ENCODE results near the gene POLDIP2.

POLDIP2 gene

DNA sequence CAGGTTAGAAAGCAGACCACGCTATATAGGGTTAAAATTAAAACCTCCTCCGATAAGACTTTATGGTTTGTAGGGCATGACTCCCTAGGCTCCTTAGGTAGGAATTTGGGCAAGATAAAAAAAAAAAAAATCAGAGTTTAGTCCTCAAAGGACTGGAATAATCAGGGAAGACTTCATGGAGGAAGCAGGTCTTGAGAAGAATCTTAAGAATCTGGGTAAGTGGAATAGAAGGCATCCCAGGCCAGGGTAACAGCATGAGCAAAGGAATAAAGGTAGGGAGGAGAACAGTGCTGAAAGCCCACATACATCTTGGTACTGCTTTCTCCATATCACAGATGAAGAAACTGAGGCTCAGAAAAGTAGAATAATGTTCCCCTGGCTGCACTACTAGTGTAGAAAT lies 33.2 kb upstream of the POLDIP2 start:
- no peak for DNase-seq (ENCODE audit: low read depth in 2 of 2)

DNA sequence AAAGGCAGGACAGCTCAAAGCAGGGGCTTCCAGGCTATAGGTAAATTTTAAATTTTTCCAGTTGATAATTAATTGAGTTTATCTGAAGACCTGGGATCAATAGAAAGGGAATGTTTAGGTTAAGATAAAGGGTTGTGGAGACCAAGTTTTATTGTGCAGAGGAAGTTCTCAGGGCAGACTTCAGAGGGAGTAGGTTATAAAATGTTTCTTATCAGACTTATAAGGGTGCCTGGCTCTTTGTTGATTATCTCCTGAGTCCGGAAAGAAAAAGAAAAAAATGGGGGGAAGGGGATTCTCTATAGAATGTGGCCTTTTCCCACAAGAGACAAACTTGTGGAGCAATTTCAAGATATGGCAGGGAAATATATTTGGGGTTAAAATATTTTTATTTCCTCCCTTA lies 32.8 kb upstream of the POLDIP2 start:
- DNase-seq (ENCODE audit: low read depth in 2 of 2) = no peak

DNA sequence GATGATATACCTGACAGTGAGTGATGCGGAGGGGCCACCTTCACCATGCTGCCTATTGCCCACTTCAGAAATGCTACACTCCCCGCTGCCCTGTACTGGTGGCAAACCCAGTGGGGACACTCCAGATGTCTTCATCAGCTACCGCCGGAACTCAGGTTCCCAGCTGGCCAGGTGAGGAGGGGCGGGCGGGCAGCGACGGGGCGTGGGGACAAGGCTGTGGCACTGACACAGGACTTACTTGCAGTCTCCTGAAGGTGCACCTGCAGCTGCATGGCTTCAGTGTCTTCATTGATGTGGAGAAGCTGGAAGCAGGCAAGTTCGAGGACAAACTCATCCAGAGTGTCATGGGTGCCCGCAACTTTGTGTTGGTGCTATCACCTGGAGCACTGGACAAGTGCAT lies 30.8 kb upstream of the POLDIP2 start:
- no peak for DNase-seq (ENCODE audit: low read depth in 2 of 2)

DNA sequence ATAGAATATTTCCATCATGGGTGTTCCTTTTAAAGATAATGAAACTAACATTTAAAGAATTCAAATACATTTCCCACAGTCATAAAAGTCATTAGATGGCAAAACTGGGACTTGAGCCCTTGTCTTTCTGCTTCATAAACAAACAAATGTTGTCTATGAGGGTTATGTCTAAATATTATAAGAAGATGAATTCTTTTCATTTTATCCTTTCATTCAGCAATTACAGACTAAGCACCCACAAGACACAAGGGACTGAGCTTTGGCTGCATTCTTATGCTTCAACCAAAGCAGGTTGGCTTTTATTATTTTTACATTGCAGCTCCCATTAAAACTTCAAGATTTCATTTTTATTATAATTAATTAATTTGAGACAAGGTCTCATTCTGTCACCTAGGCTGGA lies 29.1 kb upstream of the POLDIP2 start:
- DNase-seq (ENCODE audit: low read depth in 2 of 2) = no peak

DNA sequence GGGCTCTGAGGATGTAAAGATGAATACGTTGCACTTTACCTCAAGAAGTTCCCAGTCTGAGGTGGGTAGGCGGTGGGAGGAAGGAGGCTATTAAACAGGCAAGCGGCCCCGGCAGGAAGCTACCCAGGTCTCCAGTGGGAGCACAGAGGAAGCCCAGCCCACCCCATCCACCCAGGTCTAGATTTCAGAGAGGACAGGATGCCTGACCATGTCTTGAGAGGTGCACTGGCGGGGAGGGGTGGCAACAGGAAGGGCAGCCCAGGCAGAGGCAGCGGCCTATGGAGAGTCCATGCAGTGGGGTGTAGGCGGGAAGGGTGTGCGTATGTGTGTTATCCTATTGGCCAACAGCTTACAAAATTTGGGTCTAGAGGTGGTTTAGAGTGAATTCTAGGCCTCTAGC lies 28.1 kb upstream of the POLDIP2 start:
- DNase-seq (ENCODE audit: low read depth in 2 of 2) = no peak

DNA sequence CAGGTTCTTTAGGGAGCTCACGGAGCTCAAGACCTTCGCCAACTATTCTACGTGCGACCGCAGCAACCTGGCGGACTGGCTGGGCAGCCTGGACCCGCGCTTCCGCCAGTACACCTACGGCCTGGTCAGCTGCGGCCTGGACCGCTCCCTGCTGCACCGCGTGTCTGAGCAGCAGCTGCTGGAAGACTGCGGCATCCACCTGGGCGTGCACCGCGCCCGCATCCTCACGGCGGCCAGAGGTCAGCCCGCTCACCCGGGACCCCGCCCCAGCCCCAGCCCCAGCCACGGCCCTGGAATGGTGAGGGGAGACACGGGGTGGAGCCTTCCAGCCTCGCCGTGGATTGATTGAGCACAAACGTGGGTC lies 27.7 kb upstream of the POLDIP2 start:
- no peak for DNase-seq (ENCODE audit: low read depth in 2 of 2)

DNA sequence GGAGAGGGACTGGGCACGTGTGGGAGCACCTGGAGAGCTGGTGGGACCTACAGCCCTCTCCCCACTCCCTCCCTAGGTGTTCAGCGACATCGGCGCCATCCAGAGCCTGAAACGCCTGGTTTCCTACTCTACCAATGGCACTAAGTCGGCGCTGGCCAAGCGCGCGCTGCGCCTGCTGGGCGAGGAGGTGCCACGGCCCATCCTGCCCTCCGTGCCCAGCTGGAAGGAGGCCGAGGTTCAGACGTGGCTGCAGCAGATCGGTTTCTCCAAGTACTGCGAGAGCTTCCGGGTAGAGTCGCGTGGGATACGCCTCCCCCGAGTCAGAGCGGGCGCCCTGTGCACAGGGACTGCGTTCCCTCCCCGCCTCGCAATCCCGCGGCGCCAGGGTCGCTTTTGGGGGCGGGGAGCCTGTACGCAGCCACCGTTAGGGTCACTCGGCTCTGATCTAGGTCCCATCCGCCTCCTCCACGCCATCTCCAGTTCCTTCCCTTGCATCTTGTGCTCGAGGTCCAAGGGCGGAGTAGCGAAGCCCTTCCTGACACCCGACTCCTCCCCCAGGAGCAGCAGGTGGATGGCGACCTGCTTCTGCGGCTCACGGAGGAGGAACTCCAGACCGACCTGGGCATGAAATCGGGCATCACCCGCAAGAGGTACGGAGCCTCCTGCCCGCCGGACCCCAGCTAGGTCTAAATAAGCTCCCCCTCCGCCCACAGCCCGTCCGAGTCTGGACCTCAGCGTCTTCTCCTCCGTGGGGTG lies 27.1 kb upstream of the POLDIP2 start:
- DNase-seq (ENCODE audit: low read depth in 2 of 2) = peak; percentile 24 to 55

DNA sequence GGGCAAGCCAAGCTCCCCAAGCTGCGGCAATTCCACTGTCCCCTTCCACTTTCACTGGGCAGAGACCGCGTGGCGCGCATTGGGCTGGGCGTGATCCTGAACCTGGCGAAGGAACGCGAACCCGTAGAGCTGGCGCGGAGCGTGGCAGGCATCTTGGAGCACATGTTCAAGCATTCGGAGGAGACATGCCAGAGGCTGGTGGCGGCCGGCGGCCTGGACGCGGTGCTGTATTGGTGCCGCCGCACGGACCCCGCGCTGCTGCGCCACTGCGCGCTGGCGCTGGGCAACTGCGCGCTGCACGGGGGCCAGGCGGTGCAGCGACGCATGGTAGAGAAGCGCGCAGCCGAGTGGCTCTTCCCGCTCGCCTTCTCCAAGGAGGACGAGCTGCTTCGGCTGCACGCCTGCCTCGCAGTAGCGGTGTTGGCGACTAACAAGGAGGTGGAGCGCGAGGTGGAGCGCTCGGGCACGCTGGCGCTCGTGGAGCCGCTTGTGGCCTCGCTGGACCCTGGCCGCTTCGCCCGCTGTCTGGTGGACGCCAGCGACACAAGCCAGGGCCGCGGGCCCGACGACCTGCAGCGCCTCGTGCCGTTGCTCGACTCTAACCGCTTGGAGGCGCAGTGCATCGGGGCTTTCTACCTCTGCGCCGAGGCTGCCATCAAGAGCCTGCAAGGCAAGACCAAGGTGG lies 24.0 kb upstream of the POLDIP2 start:
- DNase-seq (ENCODE audit: low read depth in 2 of 2) = no peak

DNA sequence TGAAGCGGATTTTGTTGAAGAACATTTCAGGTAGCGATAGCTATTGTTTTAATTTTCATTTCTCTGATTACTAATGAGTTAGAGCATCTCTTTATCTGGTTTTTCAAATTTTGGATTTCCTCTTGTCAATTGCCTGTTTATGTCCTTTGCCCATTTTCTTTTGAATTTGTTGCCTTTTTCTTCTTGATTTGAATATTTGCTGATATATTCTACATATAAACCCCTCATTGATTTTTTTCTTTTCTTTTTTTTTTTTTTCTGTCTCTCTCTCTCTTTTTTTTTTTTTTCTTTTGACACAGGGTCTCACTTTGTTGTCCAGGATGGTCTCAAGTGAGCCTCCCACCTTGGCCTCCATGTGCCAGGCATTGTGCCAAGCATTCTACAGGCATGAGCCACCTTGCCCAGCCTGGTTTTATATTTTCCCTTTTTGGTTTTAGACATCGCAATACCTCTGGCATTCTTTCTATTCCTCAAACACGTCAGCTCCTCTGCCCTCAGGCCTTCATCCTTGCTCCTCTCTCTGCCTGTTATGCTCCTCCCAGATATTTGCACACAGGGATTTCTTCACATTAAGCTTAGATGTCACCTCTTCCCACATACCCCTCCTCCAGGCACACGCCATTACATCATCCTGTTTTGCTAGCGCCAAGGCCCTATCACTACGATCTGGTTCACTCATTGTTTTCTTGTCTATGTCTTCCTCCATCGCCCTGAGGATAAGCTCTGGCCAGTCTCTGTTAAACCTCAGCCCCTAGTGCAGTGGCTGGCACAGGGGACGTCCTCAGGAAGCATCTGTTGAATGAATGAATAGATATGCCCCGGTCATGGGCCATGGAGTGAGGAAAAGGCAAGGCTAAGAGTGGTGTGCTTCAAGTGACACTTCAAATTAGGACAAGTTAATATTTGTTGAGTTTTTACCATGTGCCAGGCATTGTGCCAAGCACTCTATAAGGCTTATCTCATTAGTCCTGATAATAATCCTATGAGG lies 22.8 kb upstream of the POLDIP2 start:
- DNase-seq (ENCODE audit: low read depth in 2 of 2) = no peak

DNA sequence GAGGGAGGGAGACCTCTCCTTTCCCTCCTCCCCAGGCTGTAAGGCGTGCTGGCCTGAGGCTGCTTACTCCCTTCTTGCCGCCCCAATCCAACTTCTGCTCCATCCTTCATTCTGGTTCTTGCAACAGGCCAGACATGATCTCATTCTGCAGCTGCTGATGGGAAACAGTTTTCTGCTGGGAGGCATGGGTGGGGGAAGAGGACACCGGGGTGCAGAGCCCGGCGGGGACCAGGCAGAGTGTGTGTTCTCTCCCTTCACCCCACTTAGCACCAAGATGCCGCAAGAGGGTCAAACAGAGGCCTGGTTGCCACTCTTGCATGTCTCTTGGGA lies 15.6 kb upstream of the POLDIP2 start:
- no peak for DNase-seq (ENCODE audit: low read depth in 2 of 2)

DNA sequence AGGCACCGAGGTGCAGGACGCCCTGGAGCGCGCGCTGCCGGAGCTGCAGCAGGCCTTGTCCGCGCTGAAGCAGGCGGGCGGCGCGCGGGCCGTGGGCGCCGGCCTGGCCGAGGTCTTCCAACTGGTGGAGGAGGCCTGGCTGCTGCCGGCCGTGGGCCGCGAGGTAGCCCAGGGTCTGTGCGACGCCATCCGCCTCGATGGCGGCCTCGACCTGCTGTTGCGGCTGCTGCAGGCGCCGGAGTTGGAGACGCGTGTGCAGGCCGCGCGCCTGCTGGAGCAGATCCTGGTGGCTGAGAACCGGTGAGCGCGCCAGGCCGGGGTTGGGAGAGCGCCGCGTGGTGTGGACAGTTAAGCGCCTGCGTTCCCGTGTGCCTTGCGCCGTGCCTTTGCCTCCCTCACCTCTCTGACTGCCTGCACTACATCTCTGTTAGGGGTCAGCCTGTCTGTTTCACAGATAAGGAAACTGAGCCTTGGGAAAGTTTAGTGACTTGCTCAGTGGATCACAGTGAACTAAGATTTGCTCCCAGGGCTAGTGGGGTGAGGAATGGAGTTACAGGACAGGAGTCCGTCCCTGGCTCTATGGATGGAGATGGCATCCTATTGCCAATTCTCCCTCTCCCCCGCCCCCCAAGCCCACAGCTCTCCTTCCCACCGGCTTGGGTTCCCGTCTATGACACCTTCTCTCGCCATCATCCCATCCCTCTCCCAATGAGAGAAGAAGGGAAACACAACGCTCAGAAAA lies 15.0 kb upstream of the POLDIP2 start:
- no peak for DNase-seq (ENCODE audit: low read depth in 2 of 2)

DNA sequence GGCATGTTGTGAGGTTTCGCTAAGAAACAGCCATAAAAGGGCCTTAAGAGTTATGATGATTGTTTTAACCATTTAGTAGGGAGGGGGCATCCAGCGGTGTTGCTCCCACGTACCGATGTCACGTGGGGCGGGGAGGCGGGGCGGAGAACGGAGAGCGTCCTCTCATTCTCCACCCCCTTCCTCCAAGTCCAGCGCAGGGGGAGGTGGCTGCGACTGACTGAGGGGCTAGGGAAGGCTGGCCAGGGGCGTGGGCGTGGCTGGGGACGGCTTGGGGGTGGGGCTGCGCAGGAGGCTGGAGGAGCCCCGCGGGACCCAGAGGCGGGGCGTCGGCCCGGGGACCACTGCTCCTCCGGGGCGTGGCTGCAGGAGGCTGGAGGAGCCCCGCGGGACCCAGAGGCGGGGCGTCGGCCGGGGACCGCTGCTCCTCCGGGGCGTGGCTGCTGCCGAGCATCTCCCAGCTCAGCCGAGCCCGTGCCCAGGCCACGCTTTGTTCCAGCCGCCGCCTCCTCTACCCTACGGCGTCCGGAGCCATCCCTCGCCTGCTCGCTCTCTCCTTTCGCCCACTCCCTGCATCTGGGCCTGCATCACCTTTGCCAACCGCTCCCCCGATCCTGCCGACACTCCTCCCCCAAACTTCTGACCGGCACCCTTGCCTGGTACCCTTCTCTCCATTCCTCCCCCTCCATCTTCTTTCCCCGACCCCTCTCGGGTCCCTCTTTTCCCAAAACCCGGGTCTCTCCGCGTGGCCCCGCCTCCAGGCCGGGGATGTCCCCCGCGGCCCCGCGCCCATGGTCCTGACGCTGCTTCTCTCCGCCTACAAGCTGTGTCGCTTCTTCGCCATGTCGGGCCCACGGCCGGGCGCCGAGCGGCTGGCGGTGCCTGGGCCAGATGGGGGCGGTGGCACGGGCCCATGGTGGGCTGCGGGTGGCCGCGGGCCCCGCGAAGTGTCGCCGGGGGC lies 14.2 kb upstream of the POLDIP2 start, which contains the start of gene SARM1:
TSS of gene SARM1 (plus strand) at position 450 of the 958 bp plus-strand sequence. CDS start at position 789, 339 bp downstream.
- DNase-seq (ENCODE audit: low read depth in 2 of 2) = peak; percentile 65 to 78

DNA sequence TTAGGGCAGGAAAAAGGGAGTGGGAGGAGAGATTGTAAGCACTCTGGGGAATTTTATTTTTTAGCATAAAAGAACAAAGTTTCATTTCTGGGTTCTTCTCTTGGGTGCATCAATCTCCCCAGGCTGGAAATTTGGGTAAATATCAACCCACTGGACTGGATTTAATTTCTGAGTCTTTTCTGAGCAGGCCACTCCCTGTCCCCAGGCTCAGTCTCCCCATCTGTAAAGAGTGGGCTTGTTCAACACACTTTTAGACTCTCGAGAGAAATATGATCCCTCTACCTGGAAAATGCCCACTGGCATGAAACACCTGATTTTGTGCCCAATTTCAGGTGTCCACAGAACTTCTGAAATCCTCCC lies 13.4 kb upstream of the POLDIP2 start:
- DNase-seq (ENCODE audit: low read depth in 2 of 2) = no peak

DNA sequence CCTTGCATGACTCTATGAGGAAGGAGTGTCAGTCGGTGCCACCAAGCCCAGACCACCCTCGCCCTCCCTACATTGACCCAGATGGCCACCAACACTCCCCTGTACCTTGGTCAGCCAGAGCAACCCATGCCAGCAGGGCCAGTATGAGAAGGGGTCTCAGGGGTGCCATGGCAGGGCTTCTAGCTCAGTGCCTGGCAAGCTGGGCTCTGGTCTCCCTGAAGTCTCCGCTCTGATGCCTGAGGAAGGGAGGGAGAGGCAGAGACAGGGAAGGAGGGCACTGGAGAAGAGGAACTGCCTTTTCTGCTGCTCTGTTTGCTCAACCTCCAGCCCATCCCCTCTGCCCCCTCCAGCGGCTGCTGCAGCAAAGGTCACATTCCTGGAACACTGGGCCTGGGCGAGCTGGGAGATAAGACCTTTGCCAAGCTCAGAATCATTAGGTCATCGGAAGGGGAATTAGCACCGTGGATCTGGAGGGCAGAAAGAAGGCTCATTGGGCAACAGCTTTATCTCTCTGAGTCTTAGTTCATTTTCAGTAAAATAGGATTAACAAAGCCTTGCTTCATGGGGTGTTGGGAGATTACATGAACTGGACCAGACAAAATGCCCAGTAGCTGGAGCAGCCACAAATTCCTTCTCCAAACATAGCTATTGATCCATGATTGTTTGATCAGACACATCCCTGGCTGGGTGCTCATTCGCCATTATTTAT lies 12.9 kb upstream of the POLDIP2 start, which contains the start of gene VTN:
TSS of gene VTN (minus strand) at position 273 of the 709 bp plus-strand sequence. CDS start at position 169, 104 bp downstream.
- DNase-seq (ENCODE audit: low read depth in 2 of 2) = no peak

DNA sequence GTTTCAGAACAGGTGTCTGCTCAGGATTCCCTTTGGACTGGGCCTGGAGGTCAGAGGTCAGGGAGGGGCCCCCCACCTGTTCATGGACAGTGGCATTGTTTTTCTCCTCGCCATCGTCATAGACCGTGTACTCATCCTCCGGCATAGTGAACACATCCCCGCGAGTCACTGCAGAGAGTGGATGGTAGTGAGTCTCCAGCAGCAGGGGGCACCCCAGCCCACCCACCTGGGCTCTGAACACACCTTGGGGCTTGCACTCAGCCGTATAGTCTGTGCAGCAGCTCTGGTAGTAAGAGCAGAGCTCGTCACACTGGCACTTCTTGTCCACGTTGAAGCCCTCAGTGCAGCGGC lies 12.3 kb upstream of the POLDIP2 start:
- DNase-seq (ENCODE audit: low read depth in 2 of 2) = no peak

DNA sequence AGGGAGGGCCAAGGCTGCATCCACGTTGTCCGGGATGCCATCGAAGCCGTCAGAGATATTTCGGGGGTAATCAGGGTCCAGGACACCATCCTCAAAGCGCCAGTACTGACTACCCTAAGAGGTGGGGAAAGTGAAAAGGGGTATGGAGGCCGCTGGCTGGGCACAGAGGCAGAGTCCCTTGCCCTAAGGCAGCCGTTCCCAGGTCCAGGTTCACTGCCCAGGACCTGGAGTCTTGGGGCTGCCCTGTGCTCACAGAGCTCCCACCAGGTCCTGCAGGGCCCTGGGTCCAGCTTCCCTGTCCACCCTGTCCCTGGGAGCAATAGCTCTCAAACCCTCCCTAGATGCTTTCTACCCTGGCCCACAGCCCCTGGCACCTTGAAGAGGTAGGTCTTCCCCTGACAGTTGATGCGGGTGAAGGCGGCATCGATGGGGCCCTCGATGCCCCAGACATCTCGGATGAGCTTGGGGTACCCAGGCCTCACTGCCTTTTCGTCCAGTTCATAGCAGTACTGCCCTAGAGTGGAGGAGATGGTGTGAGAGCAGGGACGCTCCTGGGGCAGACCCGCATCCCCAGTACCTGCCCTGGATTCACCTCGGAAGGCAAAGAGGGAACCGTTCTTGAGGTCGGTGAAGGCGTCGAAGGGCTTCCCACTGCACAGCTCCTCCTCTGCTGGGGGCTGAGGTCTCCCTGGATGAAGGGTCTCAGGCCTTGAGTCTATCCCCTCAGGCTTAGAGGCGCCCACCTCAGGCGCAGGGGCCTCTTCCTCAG lies 11.8 kb upstream of the POLDIP2 start:
- no peak for DNase-seq (ENCODE audit: low read depth in 2 of 2)

DNA sequence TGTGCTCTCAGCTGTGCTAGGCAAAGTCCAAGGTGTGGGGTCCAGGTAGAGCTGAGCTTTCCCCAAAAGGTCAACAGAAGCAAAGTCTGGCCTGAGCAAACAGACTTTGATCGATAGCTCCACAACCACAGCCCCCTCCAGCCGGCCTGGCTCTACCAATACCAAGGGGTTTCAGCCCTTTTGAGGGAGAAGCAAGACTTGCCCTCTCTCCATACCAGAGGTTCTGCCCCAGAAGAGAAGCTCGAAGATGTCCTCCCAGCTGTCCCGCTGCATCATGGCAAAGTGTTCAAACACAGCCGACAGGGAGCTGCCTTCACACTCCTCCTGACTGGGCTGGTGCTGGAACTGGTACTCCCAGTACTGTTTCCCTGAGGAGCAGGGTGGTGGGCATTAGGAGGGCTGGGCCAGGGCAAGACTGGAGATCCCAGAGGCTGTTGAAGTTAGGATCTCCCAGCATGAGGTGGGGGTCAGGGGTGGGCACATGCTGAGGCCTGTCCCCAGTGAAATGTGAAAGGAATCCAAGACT lies 11.0 kb upstream of the POLDIP2 start:
- DNase-seq (ENCODE audit: low read depth in 2 of 2) = no peak

DNA sequence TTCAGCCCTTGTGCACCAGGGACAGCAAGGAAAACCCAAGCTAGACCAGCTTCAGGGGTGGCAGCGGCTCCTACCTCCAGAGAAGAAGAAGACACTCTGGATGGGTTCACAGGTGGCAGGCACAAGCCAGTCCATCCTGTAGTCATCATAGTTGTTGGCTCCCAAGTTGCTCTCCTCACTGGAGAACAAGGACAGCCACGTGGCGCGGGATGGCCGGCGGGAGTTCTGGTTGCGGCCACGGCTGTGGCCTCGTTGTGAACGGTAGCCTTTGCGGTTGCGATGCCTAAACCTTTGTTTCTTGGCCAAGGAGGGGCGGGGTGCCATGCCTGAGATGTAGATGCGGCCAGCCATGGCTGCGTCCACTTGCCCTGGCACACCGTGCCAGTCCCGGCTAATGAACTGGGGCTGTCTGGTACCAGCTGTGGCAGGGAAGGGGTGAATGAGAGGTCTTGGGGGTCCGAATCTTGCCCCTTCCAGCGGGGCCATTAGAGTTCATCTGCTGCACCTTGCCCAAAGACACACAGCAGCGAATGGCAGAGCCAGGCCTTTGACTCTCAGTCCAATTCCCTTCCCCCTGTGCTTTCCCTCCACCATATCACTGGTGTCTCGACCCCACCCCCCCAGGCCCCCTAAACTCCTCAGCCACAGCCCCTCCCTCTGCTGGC lies 10.4 kb upstream of the POLDIP2 start:
- DNase-seq (ENCODE audit: low read depth in 2 of 2) = no peak
